HT1080 (cell line): ENCODE data around the gene DEPDC4. TPM values are rescaled to one million over a fixed set of nuclear protein-coding genes. Genes with fewer than 3 reads are reported as not detected.

Experiments
- DNase-seq: peaks from one replicate; pipeline ENCODE4 v3.0.0-alpha.2; 2015; ENCODE audit warnings: low read depth
- small RNA-seq: library from RNA; depleted of rRNA; stranded (forward); fragments of <200 nt; gene quantifications from one replicate; pipeline ENCODE3, GENCODE V24; 2014
- total RNA-seq: library from RNA; depleted of rRNA; stranded (reverse); fragments of >200 nt; shearing (Covaris generic); gene quantifications from 2 replicates; pipeline ENCODE4 v1.2.3, GENCODE V29; 2014; rRNA removed

DEPDC4 gene
- total RNA-seq, 1 experiment from 2014 or later, result 2.1 TPM

DNA sequence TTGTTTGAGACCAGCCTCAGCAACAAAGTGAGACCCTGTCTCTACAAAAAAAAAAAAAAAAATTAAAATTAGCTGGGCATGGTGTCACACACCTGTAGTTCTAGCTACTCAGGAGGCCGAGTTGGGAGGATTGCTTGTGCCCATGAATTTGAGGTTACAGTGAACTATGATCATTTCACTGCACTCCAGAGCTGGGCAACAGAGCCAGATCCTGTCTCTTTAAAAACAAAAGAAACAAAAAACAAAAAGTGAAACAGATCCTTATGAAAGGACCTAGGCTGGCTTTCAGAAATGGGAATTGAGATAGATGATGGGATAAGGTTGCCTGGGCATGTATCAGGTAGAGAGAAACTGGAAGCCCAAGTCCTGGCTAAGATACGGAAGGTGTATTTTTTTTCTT lies 52.4 kb downstream of the DEPDC4 start:
- DNase-seq, result no peak

DNA sequence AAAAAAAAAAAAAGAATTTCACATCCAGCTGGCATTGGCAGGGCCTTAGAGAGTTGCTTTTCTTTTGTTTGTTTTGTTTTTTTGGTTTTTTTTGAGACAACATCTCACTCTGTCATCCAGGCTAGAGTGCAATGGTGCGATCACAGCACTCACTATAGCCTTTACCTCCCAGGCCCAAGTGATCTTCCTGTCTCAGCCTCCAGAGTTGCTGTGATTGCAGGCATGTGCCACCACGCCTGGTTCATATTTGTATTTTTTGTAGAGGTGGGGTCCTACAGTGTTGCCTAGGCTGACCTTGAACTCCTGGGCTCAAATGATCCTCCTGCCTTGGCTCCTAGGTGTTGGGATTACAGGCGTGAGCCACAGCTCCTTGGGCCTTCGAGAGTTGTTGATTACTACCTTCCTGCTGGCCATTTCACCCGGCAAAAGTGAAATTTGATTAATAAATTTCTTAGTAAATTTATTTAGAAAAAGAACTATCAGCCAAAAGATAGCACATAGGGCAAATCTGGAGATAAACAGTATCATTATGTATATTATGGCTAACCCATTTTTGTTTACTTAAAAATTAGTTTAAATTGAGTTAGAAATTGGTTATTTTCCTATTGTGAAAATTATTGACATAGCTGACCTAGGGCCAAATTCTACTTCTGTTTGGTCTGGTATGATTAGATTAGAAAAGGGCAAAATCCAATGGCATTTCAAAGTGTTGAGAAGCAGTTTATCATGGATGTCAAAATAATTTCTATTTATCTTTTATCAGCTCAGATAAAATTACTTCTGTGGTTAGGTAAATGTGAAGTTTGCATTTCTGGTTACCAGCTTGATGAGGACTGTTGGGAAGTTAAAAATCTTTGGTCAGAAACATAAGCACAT lies 53.6 kb downstream of the DEPDC4 start:
- no peak for DNase-seq

DNA sequence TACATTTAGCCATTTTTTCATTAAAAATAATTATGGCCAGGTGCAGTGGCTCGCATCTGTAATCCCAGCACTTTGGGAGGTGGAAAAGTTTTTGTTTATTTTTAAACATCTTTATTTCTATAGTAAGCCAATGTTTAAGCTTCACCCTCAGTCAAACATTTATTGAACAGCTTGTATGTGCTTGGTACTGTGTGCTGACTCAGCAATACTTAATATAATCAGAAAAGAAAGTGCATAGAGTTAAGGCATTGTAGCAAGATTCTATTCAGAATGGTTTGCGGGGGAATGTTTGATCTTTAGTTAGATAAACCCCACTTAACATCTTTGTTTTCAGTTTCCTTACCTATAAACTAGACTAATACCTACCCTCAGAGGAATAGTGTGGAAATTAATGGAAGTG lies 55.2 kb downstream of the DEPDC4 start:
- DNase-seq, result no peak

DNA sequence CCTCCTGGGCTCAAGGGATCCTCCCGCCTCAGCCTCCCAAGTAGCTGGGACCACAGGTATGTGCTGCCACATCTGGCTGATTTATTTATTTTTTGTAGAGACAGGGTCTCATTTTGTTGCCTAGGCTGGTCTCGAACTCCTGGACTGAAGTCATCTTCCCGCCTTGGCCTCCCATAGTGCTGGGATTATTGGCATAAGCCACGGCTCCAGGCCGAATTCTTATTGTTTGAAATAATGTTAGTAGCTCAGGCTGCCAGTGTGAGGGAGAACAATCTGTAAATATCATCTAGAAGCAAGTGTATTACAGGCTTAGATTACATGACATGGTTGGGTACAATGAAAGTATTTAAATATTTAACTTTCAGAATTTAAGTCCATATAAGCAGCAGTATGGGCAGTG lies 58.0 kb downstream of the DEPDC4 start:
- no peak for DNase-seq

GRCh38 chr12:100207311-100207710 lies 59.6 kb downstream of the DEPDC4 start:
- no peak for DNase-seq

GRCh38 chr12:100201604-100202423 lies 65.1 kb downstream of the DEPDC4 start:
- DNase-seq, result no peak

DNA sequence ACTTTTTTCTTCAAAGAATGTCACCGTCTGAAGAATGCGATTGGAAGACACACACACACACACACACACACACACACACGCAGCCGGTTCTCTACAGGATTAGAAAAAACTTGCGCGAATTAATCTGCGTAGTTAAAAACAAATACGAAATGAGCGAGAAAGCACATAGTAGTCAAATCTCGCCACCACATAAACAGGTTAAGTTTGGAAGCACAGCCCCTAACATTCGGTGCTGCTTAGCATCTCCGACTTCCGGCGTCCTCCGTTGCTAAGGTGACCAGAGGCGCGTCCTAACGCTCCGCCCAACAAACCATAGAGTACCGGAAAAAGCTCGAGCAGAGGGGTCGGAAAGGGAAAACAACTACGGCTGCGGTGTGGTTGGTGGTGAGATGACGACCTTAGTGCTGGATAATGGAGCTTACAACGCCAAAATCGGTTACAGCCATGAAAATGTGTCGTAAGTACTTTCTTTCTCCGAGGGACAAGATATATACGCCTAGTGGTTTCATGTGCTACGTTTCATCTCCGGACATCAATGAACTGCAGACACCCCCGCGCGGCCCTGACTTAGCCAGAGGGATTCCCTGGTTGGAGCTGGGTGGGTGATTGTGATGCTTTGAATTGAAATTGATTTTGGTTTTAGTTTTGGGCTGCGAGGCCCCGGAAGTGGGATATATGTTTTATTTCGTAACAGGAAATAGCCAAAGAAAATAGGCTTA lies 66.3 kb downstream of the DEPDC4 start, which contains the start of gene ACTR6:
TSS of gene ACTR6 (plus strand) at position 353 of the 719 bp plus-strand sequence. CDS start at position 390, 37 bp downstream.
- peak; percentile 94 for DNase-seq

DNA sequence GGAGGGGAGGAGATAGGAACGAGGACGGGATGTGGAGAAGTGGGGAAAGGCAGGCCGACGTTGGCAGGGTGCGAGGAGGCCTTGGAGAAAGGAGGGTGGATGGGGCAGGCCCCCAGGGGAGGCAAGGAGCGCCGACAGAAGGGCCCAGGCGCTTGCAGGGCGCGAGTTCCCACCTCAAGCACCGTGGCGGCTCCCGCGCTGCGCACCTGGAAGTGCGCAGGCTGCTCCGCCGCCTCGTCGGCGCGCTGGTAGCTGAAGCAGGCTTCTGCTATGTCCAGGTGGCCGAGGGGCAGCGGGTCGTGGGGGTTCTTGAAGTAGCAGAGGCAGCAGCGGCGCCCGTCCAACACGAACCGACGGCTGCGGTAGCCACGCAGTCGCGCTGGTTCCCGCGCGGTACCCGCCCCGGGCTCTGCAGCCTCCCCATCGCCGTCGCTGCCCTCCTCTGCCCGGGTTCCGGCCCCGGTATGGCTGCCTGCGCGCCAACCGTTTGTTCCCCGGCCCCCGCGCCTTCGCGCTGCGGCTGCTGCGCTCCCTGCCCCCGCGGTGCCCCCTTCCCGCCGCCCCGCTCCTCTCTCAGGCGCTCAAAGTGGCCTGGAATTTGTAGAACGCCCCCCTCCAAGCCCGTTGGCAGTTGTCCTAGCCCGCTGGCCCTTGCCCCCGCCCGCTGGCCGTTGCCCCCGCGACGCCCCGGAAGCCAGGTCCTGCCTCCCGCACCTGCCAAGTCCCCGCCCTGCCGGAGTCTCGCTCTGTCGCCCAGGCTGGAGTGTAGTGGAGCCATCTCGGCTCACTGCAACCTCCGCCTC lies 67.3 kb downstream of the DEPDC4 start:
- DNase-seq, result peak; percentile 6

- no peak for DNase-seq
Measured at GRCh38 chr12:100199023-100199346, 67.9 kb downstream of the DEPDC4 start.

- DNase-seq, result no peak
Measured at GRCh38 chr12:100197486-100197885, 69.4 kb downstream of the DEPDC4 start.

DNA sequence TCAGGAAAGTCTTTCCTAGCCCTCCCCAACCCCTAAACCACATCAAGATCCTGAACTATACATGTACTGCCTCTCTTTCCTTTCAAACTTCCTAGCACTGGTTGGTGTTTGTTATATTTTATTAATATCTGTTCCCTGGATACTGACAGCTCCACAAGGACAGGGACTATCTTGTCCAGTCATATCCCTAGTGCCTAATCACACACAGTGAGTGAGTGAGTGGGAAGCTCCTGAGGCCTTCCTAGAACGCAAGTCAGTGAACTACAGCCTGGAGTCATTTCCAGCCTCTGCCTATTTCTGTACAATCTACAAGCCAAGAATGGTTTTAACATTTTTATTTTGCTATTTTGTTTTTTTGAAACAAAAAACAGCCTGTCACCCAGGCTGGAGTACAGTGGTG lies 73.8 kb downstream of the DEPDC4 start:
- DNase-seq, result no peak

Small RNA genes lying within 50 kb of the gene (small RNA-seq; reads per million reads assigned to genes)
- gene RF00019, result not detected

Other genes starting within 250 kb of the DEPDC4 start
- gene BLTP3B, start 124.2 kb downstream of the DEPDC4 start, total RNA-seq, result 23.6 and 24.0 TPM in 2 replicates
- 15.6 and 20.8 TPM in 2 replicates for gene ACTR6, start 66.3 kb downstream of the DEPDC4 start, total RNA-seq
- 23.6 and 25.5 TPM in 2 replicates for gene SCYL2, start 98 bp upstream of the DEPDC4 start, total RNA-seq
- not detected in 2 replicates for gene SLC17A8, start 90.0 kb upstream of the DEPDC4 start, total RNA-seq
- not detected in 2 replicates for gene NR1H4, start 206.8 kb upstream of the DEPDC4 start, total RNA-seq